Measurements from ENCODE around the gene VCX3A. TPM values are rescaled to one million over a fixed set of nuclear protein-coding genes. Genes with fewer than 3 reads are reported as not detected.

VCX3A gene
- total and polyA plus RNA-seq, 2 experiments from 2014 or later, result 0.40 TPM; not detected in 1

- TF ChIP-seq ZNF331 (CRISPR knock-in tag; IDR thresholded peaks at IDR 0.05; ENCODE audit: low read depth), result no peak
These were observed 24.1 kb upstream of the VCX3A start (continued) for GRCh38 chrX:6558979-6559378.

- Histone ChIP-seq H3K9me2 (ENCODE audit: insufficient read depth) (no peaks in the 10 kb centered on the region), H2AFZ (no peak overlapping the region), H3K27ac (ENCODE audit: low read depth) (no peak overlapping the region), H4K20me1 (replicated peaks; ENCODE audit: insufficient read depth) (no peaks in the 10 kb centered on the region), H3K79me2 (replicated peaks; ENCODE audit: insufficient read depth) (no peaks in the 10 kb centered on the region), H3F3A (replicated peaks; ENCODE audit: low read depth) (no peaks in the 10 kb centered on the region), H3K27me3 (ENCODE audit: insufficient read depth) (no peaks in the 10 kb centered on the region), H3K36me3 (ENCODE audit: insufficient read depth) (no peaks in the 10 kb centered on the region), H3K4me2 (no peak overlapping the region), H3K4me3 (no peak overlapping the region), H3K4me1 (ENCODE audit: insufficient read depth) (no peaks in the 10 kb centered on the region)
- no peak for DNase-seq (ENCODE audit: low spot score)
- peaks cover 9% of the 10 kb centered on the region; the same call in 2 of the 3 replicates for H3K36me3 Mint-ChIP-seq (ENCODE audit: low read depth)
- ATAC-seq, result no peak
- H3K4me1 Mint-ChIP-seq, result no peaks in the 10 kb centered on the region
- H3K27ac Mint-ChIP-seq, result no peak overlapping the region
- TF ChIP-seq, protein P1, sequence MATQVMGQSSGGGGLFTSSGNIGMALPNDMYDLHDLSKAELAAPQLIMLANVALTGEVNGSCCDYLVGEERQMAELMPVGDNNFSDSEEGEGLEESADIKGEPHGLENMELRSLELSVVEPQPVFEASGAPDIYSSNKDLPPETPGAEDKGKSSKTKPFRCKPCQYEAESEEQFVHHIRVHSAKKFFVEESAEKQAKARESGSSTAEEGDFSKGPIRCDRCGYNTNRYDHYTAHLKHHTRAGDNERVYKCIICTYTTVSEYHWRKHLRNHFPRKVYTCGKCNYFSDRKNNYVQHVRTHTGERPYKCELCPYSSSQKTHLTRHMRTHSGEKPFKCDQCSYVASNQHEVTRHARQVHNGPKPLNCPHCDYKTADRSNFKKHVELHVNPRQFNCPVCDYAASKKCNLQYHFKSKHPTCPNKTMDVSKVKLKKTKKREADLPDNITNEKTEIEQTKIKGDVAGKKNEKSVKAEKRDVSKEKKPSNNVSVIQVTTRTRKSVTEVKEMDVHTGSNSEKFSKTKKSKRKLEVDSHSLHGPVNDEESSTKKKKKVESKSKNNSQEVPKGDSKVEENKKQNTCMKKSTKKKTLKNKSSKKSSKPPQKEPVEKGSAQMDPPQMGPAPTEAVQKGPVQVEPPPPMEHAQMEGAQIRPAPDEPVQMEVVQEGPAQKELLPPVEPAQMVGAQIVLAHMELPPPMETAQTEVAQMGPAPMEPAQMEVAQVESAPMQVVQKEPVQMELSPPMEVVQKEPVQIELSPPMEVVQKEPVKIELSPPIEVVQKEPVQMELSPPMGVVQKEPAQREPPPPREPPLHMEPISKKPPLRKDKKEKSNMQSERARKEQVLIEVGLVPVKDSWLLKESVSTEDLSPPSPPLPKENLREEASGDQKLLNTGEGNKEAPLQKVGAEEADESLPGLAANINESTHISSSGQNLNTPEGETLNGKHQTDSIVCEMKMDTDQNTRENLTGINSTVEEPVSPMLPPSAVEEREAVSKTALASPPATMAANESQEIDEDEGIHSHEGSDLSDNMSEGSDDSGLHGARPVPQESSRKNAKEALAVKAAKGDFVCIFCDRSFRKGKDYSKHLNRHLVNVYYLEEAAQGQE (IDR thresholded peaks at IDR 0.05; ENCODE audit: unreplicated experiment), result no peak
- no peak for TF ChIP-seq POLR2AphosphoS5 (IDR thresholded peaks at IDR 0.05; ENCODE audit: low read depth)
- TF ChIP-seq CREB1 (CRISPR knock-in tag; IDR thresholded peaks at IDR 0.05; ENCODE audit: low read depth), result no peak
- peaks cover 14% of the 10 kb centered on the region; the same call in 2 of the 3 replicates for H3K9me3 Mint-ChIP-seq
- H3K27me3 Mint-ChIP-seq (ENCODE audit: insufficient read depth, low read depth, poor library complexity), result peaks cover 1% of the 10 kb centered on the region
- H3K4me3 Mint-ChIP-seq, result no peak overlapping the region
These were observed 22.8 kb upstream of the VCX3A start for GRCh38 chrX:6557690-6558089.

GRCh38 chrX:6550999-6551398 is 16.1 kb upstream of the VCX3A start:
- Mint-ChIP-seq H3K4me1 (no peaks in the 10 kb centered on the region), H3K36me3 (ENCODE audit: low read depth) (peaks cover 9% of the 10 kb centered on the region; the same call in 2 of the 3 replicates), H3K27me3 (ENCODE audit: insufficient read depth, low read depth, poor library complexity) (no peaks in the 10 kb centered on the region), H3K9me3 (peaks cover 14% of the 10 kb centered on the region; the same call in 2 of the 3 replicates), H3K4me3 (no peak overlapping the region), H3K27ac (no peak overlapping the region; the same call in 1 of the 2 replicates)
- DNase-seq (ENCODE audit: low spot score) (no peak), ATAC-seq (no peak)
- H3K4me2 ChIP-seq, result no peak overlapping the region
- no peaks in the 10 kb centered on the region for H3K36me3 ChIP-seq (ENCODE audit: insufficient read depth)
- no peaks in the 10 kb centered on the region for H4K20me1 ChIP-seq (replicated peaks; ENCODE audit: insufficient read depth)
- H3K27me3 ChIP-seq (ENCODE audit: insufficient read depth), result no peaks in the 10 kb centered on the region
- H3K27ac ChIP-seq (ENCODE audit: low read depth), result no peak overlapping the region
- no peaks in the 10 kb centered on the region for H3F3A ChIP-seq (replicated peaks; ENCODE audit: low read depth)
- H3K79me2 ChIP-seq (replicated peaks; ENCODE audit: insufficient read depth), result no peaks in the 10 kb centered on the region
- H3K4me3 ChIP-seq, result no peak overlapping the region
- no peak overlapping the region for H2AFZ ChIP-seq
- H3K9me2 ChIP-seq (ENCODE audit: insufficient read depth), result no peaks in the 10 kb centered on the region
- H3K4me1 ChIP-seq (ENCODE audit: insufficient read depth), result no peaks in the 10 kb centered on the region
- TF ChIP-seq CREB1 (CRISPR knock-in tag; IDR thresholded peaks at IDR 0.05; ENCODE audit: low read depth) (no peak), ZNF462 (CRISPR knock-in tag; IDR thresholded peaks at IDR 0.05) (no peak), POLR2AphosphoS5 (IDR thresholded peaks at IDR 0.05; ENCODE audit: low read depth) (no peak), NANOG (IDR thresholded peaks at IDR 0.05; ENCODE audit: borderline replicate concordance) (no peak)
- TF ChIP-seq, protein P2, sequence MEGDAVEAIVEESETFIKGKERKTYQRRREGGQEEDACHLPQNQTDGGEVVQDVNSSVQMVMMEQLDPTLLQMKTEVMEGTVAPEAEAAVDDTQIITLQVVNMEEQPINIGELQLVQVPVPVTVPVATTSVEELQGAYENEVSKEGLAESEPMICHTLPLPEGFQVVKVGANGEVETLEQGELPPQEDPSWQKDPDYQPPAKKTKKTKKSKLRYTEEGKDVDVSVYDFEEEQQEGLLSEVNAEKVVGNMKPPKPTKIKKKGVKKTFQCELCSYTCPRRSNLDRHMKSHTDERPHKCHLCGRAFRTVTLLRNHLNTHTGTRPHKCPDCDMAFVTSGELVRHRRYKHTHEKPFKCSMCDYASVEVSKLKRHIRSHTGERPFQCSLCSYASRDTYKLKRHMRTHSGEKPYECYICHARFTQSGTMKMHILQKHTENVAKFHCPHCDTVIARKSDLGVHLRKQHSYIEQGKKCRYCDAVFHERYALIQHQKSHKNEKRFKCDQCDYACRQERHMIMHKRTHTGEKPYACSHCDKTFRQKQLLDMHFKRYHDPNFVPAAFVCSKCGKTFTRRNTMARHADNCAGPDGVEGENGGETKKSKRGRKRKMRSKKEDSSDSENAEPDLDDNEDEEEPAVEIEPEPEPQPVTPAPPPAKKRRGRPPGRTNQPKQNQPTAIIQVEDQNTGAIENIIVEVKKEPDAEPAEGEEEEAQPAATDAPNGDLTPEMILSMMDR (conservative IDR thresholded peaks at IDR 0.05; ENCODE audit: low read depth in 2 of 2), result no peak

Measured in GM23338 (cell line).